Adipose tissue (tissue), 3 donors: ENCODE measurements around the gene SELENBP1. TPM values are rescaled to one million over a fixed set of nuclear protein-coding genes. Genes with fewer than 3 reads are reported as not detected.
"Not testable (repeated sequence)": the region's sequence is repeated elsewhere in the genome, so short reads cannot be mapped to it uniquely, and the experiment has no call there.

Experiments used
- H3K27ac ChIP-seq: one replicate; pipeline ENCODE4 v1.5.1; 2013; ENCODE audit warnings: low read depth, low read length
- WGBS, 3 donors: extraction: QIAGEN DNeasy Blood & Tissue Kit; methylation state at CpG; one replicate each; pipeline ENCODE4 v1.1.7; 2013; 5-methylcytosine and 5-hydroxymethylcytosine counted together
- polyA plus RNA-seq, 3 donors: library from polyadenylated mRNA; stranded (reverse); fragments of 200-250 nt; gene quantifications; one replicate each; pipeline ENCODE4 v1.2.3, GENCODE V29; 2013
- donor health status: healthy with polysubstance abuse.
- donor health status: Bipolar disorder and iron deficiency.
- donor health status: healthy.

Gene SELENBP1
- 100 to 1,000 TPM in 2 of 3 donors, 10 to 100 TPM in 1; 36.3 to 141 (median 141) TPM for polyA plus RNA-seq

GRCh38 chr1:151372058-151372934 lies at the start of gene SELENBP1:
TSS of gene SELENBP1 (minus strand) at chr1:151372705. CDS start at chr1:151372641, 64 bp downstream.
- no peak within 1 kb of the TSS for H3K27ac ChIP-seq
- WGBS, 3 donors, result 9 to 44% (median 33%) methylated on average over 11 of the region's 11 CpGs

- WGBS, 3 donors, result 77 to 95% (median 78%) methylated on average over 5 of the region's 5 CpGs
- no peak overlapping the region for H3K27ac ChIP-seq
Observed at GRCh38 chr1:151419819-151420218, 47.3 kb upstream of the SELENBP1 start.

GRCh38 chr1:151418081-151418480 lies 45.6 kb upstream of the SELENBP1 start:
- no peak overlapping the region for H3K27ac ChIP-seq
- WGBS, 3 donors, result 96 to 100% (median 98%) methylated on average over 3 of the region's 3 CpGs

GRCh38 chr1:151416231-151416630 lies 43.7 kb upstream of the SELENBP1 start:
- WGBS, 3 donors, result 92 to 99% (median 94%) methylated on average over 4 of the region's 4 CpGs
- no peak overlapping the region for H3K27ac ChIP-seq

- no peak overlapping the region for H3K27ac ChIP-seq
- 83 to 90% (median 85%) methylated on average over 2 of the region's 2 CpGs for WGBS, 3 donors
Observed at GRCh38 chr1:151411884-151412283, 39.4 kb upstream of the SELENBP1 start.

GRCh38 chr1:151408891-151409290 lies 36.4 kb upstream of the SELENBP1 start:
- H3K27ac ChIP-seq, result no peak overlapping the region

GRCh38 chr1:151407304-151407703 lies 34.8 kb upstream of the SELENBP1 start:
- 94 to 98% (median 96%) methylated on average over 3 of the region's 3 CpGs for WGBS, 3 donors

GRCh38 chr1:151406176-151406575 lies 33.7 kb upstream of the SELENBP1 start:
- WGBS, 3 donors, result 87 to 90% (median 89%) methylated on average over 8 of the region's 8 CpGs

More at GRCh38 chr1:151407304-151407703, 34.8 kb upstream of the SELENBP1 start:
- H3K27ac ChIP-seq, result no peak overlapping the region

GRCh38 chr1:151405187-151405951 lies 32.9 kb upstream of the SELENBP1 start:
- WGBS, 3 donors, result 85 to 90% (median 89%) methylated on average over 13 of the region's 13 CpGs
- no peak overlapping the region for H3K27ac ChIP-seq

More at GRCh38 chr1:151406176-151406575, 33.7 kb upstream of the SELENBP1 start:
- H3K27ac ChIP-seq, result no peak overlapping the region

- no peak overlapping the region for H3K27ac ChIP-seq
- 88 to 92% (median 92%) methylated on average over 3 of the region's 3 CpGs for WGBS, 3 donors
Observed at GRCh38 chr1:151403612-151404011, 31.1 kb upstream of the SELENBP1 start.

GRCh38 chr1:151402764-151403163 lies 30.3 kb upstream of the SELENBP1 start:
- H3K27ac ChIP-seq, result no peak overlapping the region
- WGBS, 3 donors, result 64 to 67% (median 66%) methylated on average over 2 of the region's 2 CpGs

- WGBS, 3 donors, result 81 to 89% (median 87%) methylated on average over 2 of the region's 2 CpGs
- no peak overlapping the region for H3K27ac ChIP-seq
Observed at GRCh38 chr1:151401860-151402259, 29.4 kb upstream of the SELENBP1 start.

GRCh38 chr1:151401125-151401788 lies 28.8 kb upstream of the SELENBP1 start:
- 89 to 94% (median 91%) methylated on average over 13 of the region's 13 CpGs for WGBS, 3 donors
- no peak overlapping the region for H3K27ac ChIP-seq

- H3K27ac ChIP-seq, result peak within 1 kb of the TSS; percentile 84
- 0 to 1% (median 1%) methylated on average over 63 of the region's 63 CpGs for WGBS, 3 donors
Observed at GRCh38 chr1:151399324-151400171, 27.0 kb upstream of the SELENBP1 start, which contains the start of gene PSMB4. TSS of gene PSMB4 (plus strand) at chr1:151399573. CDS start at chr1:151399588, 15 bp downstream.

- WGBS, 3 donors, result 58 to 72% (median 71%) methylated on average over 5 of the region's 5 CpGs
- H3K27ac ChIP-seq, result not testable (repeated sequence)
Observed at GRCh38 chr1:151396265-151396664, 23.8 kb upstream of the SELENBP1 start.

GRCh38 chr1:151393583-151393982 lies 21.1 kb upstream of the SELENBP1 start:
- H3K27ac ChIP-seq, result no peak overlapping the region

GRCh38 chr1:151391079-151391563 lies 18.6 kb upstream of the SELENBP1 start:
- 75 to 87% (median 81%) methylated on average over 3 of the region's 3 CpGs for WGBS, 3 donors
- no peak overlapping the region for H3K27ac ChIP-seq
